IMR-90 (cell line): ENCODE results near the gene EDN3. TPM values are rescaled to one million over a fixed set of nuclear protein-coding genes. Genes with fewer than 3 reads are reported as not detected.

Experiments used
- ATAC-seq: fragments of 200-7000 bp; cut with Tn5 transposase; 2 replicates; pipeline ENCODE4 v1.9.1; 2020; ENCODE audit warnings: low read depth, mild to moderate bottlenecking, moderate library complexity
- BruUV-seq: library from RNA; stranded (reverse); fragments of 400-500 nt; replicated peaks from 2 replicates; lab custom pipeline; 2021; lab: Mats Ljungman, UMichigan
- CTCF ChIA-PET: fragments of 300-600 bp; formaldehyde crosslinking; extraction: SDS; loops from one replicate; lab custom pipeline; 2021; ENCODE audit warnings: antibody characterized with exemption; lab: Yijun Ruan, JAX
- POLR2A ChIA-PET: fragments of 300-600 bp; sonication (Branson Sonifier 250); formaldehyde crosslinking; loops from one replicate; lab custom pipeline; 2022; ENCODE audit warnings: antibody characterized with exemption; ENCODE audit not compliant: unreplicated experiment; lab: Charles Lee
- DNase-seq: peaks from one replicate; pipeline ENCODE4 v3.0.0; 2013
- H2AFZ ChIP-seq: replicated peaks from 2 replicates; pipeline ENCODE3; 2013; ENCODE audit warnings: low read length, mild to moderate bottlenecking; ENCODE audit not compliant: poor library complexity
- H2AK5ac ChIP-seq: 2 replicates; pipeline ENCODE4 v1.6.1; 2013; ENCODE audit warnings: low read depth, low read length, inconsistent platforms
- H2AK9ac ChIP-seq: replicated peaks from 2 replicates; pipeline ENCODE3; 2013; ENCODE audit warnings: mild to moderate bottlenecking, low read depth, low read length, moderate library complexity; ENCODE audit not compliant: poor library complexity
- H2BK120ac ChIP-seq: 2 replicates; pipeline ENCODE4 v1.6.1; 2013; ENCODE audit warnings: low read depth, low read length, inconsistent platforms
- H2BK15ac ChIP-seq: 3 replicates; pipeline ENCODE4 v1.6.1; 2013; ENCODE audit warnings: low read depth, low read length, inconsistent platforms
- H2BK20ac ChIP-seq: 2 replicates; pipeline ENCODE4 v1.6.1; 2013; ENCODE audit warnings: low read depth, mild to moderate bottlenecking, inconsistent platforms, low read length, moderate library complexity
- H2BK5ac ChIP-seq: 2 replicates; pipeline ENCODE4 v1.6.1; 2013; ENCODE audit warnings: mild to moderate bottlenecking, low read depth, low read length, inconsistent platforms; ENCODE audit not compliant: poor library complexity, severe bottlenecking
- H3K14ac ChIP-seq: replicated peaks from 2 replicates; pipeline ENCODE4 v1.6.1; 2013; ENCODE audit warnings: low read depth, low read length, inconsistent platforms
- H3K18ac ChIP-seq: 2 replicates; pipeline ENCODE4 v1.6.1; 2013; ENCODE audit warnings: low read depth, low read length, control low read depth
- H3K23ac ChIP-seq: 2 replicates; pipeline ENCODE4 v1.6.1; 2013; ENCODE audit warnings: low read depth, low read length, inconsistent platforms
- H3K27ac ChIP-seq: 2 replicates; pipeline ENCODE4 v1.5.1; 2013; ENCODE audit warnings: mild to moderate bottlenecking, control low read depth, low read length; ENCODE audit not compliant: insufficient read depth
- H3K27me3 ChIP-seq: 2 replicates; pipeline ENCODE4 v1.6.1; 2013; ENCODE audit warnings: low read length; ENCODE audit not compliant: control insufficient read depth, insufficient read depth
- H3K36me3 ChIP-seq: 2 replicates; pipeline ENCODE4 v1.6.1; 2013; ENCODE audit warnings: low read length, mixed read lengths; ENCODE audit not compliant: control insufficient read depth, insufficient read depth
- H3K4ac ChIP-seq: 2 replicates; pipeline ENCODE4 v1.6.1; 2013; ENCODE audit warnings: low read depth, low read length, inconsistent platforms
- H3K4me1 ChIP-seq: 2 replicates; pipeline ENCODE4 v1.6.1; 2013; ENCODE audit warnings: low read length, mixed read lengths; ENCODE audit not compliant: control insufficient read depth, insufficient read depth
- H3K4me2 ChIP-seq: 2 replicates; pipeline ENCODE4 v1.6.1; 2013; ENCODE audit warnings: low read depth, mild to moderate bottlenecking, control low read depth, low read length, moderate library complexity
- H3K4me3 ChIP-seq: 2 replicates; pipeline ENCODE4 v1.5.1; 2013; ENCODE audit warnings: low read depth, mild to moderate bottlenecking, control low read depth, low read length, moderate library complexity; ENCODE audit not compliant: insufficient read depth
- H3K56ac ChIP-seq: 2 replicates; pipeline ENCODE4 v1.6.1; 2013; ENCODE audit warnings: low read length, inconsistent platforms; ENCODE audit not compliant: insufficient read depth; ENCODE audit errors: extremely low read depth
- H3K79me1 ChIP-seq, 2 experiments: 2 replicates each; pipeline ENCODE4 v1.6.1; 2013; ENCODE audit warnings: low read length in 2 of 2, inconsistent platforms in 1 of 2, low read depth in 1 of 2
- H3K9ac ChIP-seq: 2 replicates; pipeline ENCODE4 v1.6.1; 2013; ENCODE audit warnings: low read depth, low read length, control low read depth
- H3K9me1 ChIP-seq: 2 replicates; pipeline ENCODE4 v1.6.1; 2013; ENCODE audit warnings: low read length, inconsistent platforms; ENCODE audit not compliant: insufficient read depth
- H3K9me3 ChIP-seq: 2 replicates; pipeline ENCODE4 v1.6.1; 2013; ENCODE audit warnings: low read length; ENCODE audit not compliant: control insufficient read depth, insufficient read depth
- H4K20me1 ChIP-seq: 2 replicates; pipeline ENCODE4 v1.6.1; 2013; ENCODE audit warnings: low read length, inconsistent platforms; ENCODE audit not compliant: insufficient read depth
- H4K5ac ChIP-seq: 2 replicates; pipeline ENCODE4 v1.6.1; 2013; ENCODE audit warnings: mild to moderate bottlenecking, low read depth, low read length, control low read depth
- H4K8ac ChIP-seq, 2 experiments: 2 replicates each; pipeline ENCODE4 v1.6.1; 2013; ENCODE audit warnings: low read depth in 2 of 2, low read length in 2 of 2, control low read depth in 1 of 2, inconsistent platforms in 1 of 2
- H4K91ac ChIP-seq: 2 replicates; pipeline ENCODE4 v1.6.1; 2013; ENCODE audit warnings: low read depth, low read length, inconsistent platforms; ENCODE audit not compliant: insufficient read depth
- BHLHE40 ChIP-seq: fragments of 150-350 bp; IDR thresholded peaks from 2 replicates; pipeline ENCODE4 v1.6.1; 2016; ENCODE audit warnings: mild to moderate bottlenecking, low read depth, low read length
- FOS ChIP-seq: fragments of 150-350 bp; IDR thresholded peaks from 2 replicates; pipeline ENCODE4 v1.6.1; 2016; ENCODE audit warnings: low read depth, low read length
- MAFK ChIP-seq: IDR thresholded peaks from 2 replicates; pipeline ENCODE4 v1.6.1; 2012; ENCODE audit warnings: low read depth, low read length, improper control_type of control experiment
- MXI1 ChIP-seq: IDR thresholded peaks from 2 replicates; pipeline ENCODE4 v1.6.1; 2012; ENCODE audit warnings: low read depth, mild to moderate bottlenecking, low read length, moderate library complexity, borderline replicate concordance
- NFE2L2 ChIP-seq: fragments of 150-350 bp; IDR thresholded peaks from 2 replicates; pipeline ENCODE4 v1.6.1; 2016; ENCODE audit warnings: low read depth, mild to moderate bottlenecking, low read length
- POLR2A ChIP-seq: IDR thresholded peaks from 2 replicates; pipeline ENCODE4 v1.6.1; 2012; ENCODE audit warnings: mild to moderate bottlenecking, low read depth, low read length
- RAD21 ChIP-seq: IDR thresholded peaks from 2 replicates; pipeline ENCODE4 v1.6.1; 2012; ENCODE audit warnings: low read length, improper control_type of control experiment
- RFX5 ChIP-seq: IDR thresholded peaks from 2 replicates; pipeline ENCODE4 v1.8.0; 2012; ENCODE audit warnings: low read depth, mild to moderate bottlenecking, low read length, moderate library complexity
- USF2 ChIP-seq: fragments of 150-350 bp; IDR thresholded peaks from 2 replicates; pipeline ENCODE4 v1.6.1; 2017; ENCODE audit warnings: mild to moderate bottlenecking, antibody characterized with exemption, low read length, low read depth
- WGBS, 2 experiments: methylation state at CpG; one replicate each; pipeline versions ENCODE4 v1.1.5 to v1.1.7; 2013; ENCODE audit warnings: missing lambda C conversion rate in 2 of 2; ENCODE audit not compliant: insufficient read length in 1 of 2; ENCODE audit errors: extremely low coverage in 2 of 2; 5-methylcytosine and 5-hydroxymethylcytosine counted together
- dilution Hi-C: fragments of 300-500 bp; cut with HindIII; formaldehyde crosslinking; loops from one replicate; pipeline ENCODE4 v1.14.3; 2018; ENCODE audit warnings: low sequenced_read_pairs; ENCODE audit not compliant: unreplicated experiment
- in situ Hi-C: fragments of 300-500 bp; cut with MboI; formaldehyde crosslinking; loops from 3 replicates; pipeline ENCODE4 v1.14.3; 2019; ENCODE audit warnings: low sequenced_read_pairs, inconsistent platforms, mixed read lengths
- intact Hi-C: fragments of 100-400 bp; cut with micrococcal nuclease; formaldehyde crosslinking; loops from 2 replicates; pipeline ENCODE4 v1.10.0; 2022
- polyA plus RNA-seq, 3 experiments: library from polyadenylated mRNA; depleted of rRNA; stranded (reverse); fragments of >200 nt; gene quantifications; 2 replicates each; pipeline ENCODE4 v1.2.3, GENCODE V29; 2012; ENCODE audit warnings: low replicate concordance in 1 of 3
- total RNA-seq: library from RNA; depleted of rRNA; stranded (reverse); fragments of >200 nt; gene quantifications from 2 replicates; pipeline ENCODE4 v1.2.3, GENCODE V29; 2012
- TF ChIP-seq, protein P1 (sequence below): conservative IDR thresholded peaks from 2 replicates; pipeline ENCODE4 v1.5.1; 2012; ENCODE audit warnings: mild to moderate bottlenecking, low read depth, low read length, improper control_type of control experiment

Gene EDN3
- total and polyA plus RNA-seq, 2 of the 4 experiments (the other 2 are of a cell fraction) = not detected

GRCh38 chr20:59336540-59336939 lies 36.1 kb downstream of the EDN3 start:
- Histone ChIP-seq H3K4me2 (no peak overlapping the region), H4K8ac (no peak overlapping the region), H2BK120ac (no peak overlapping the region), H3K9me3 (peaks cover 2% of the 10 kb centered on the region; the same call in 1 of the 2 replicates), H2BK20ac (no peak overlapping the region), H4K5ac (no peak overlapping the region), H3K23ac (no peak overlapping the region), H4K91ac (no peak overlapping the region), H3K4me1 (no peaks in the 10 kb centered on the region), H3K36me3 (no peaks in the 10 kb centered on the region), H3K9me1 (no peaks in the 10 kb centered on the region), H3K4me3 (no peak overlapping the region), H2AFZ (no peak overlapping the region), H4K20me1 (no peaks in the 10 kb centered on the region), H2BK5ac (no peak overlapping the region), H3K14ac (no peak overlapping the region), H2BK15ac (no peak overlapping the region), H3K4ac (no peak overlapping the region), H3K27ac (no peak overlapping the region), H2AK9ac (no peak overlapping the region), H3K9ac (no peak overlapping the region), H3K27me3 (no peaks in the 10 kb centered on the region), H3K56ac (no peak overlapping the region), H3K79me1 (no peaks in the 10 kb centered on the region), H3K18ac (no peak overlapping the region), H2AK5ac (no peak overlapping the region)
- BruUV-seq = no TSS peak
- ChIA-PET POLR2A (no interaction called here), CTCF (no interaction called here)
- in situ Hi-C loops (no loop called here), intact Hi-C loops (no loop called here), dilution Hi-C loops (no loop called here)
- DNase-seq (no peak), ATAC-seq (no peak)
- WGBS, 2 experiments = no CpG with 5 or more reads among the region's 5 CpGs
- no peak for TF ChIP-seq POLR2A
- TF ChIP-seq USF2 = no peak
- TF ChIP-seq FOS = no peak
- no peak for TF ChIP-seq MAFK
- TF ChIP-seq RAD21 = no peak
- TF ChIP-seq, protein P1, sequence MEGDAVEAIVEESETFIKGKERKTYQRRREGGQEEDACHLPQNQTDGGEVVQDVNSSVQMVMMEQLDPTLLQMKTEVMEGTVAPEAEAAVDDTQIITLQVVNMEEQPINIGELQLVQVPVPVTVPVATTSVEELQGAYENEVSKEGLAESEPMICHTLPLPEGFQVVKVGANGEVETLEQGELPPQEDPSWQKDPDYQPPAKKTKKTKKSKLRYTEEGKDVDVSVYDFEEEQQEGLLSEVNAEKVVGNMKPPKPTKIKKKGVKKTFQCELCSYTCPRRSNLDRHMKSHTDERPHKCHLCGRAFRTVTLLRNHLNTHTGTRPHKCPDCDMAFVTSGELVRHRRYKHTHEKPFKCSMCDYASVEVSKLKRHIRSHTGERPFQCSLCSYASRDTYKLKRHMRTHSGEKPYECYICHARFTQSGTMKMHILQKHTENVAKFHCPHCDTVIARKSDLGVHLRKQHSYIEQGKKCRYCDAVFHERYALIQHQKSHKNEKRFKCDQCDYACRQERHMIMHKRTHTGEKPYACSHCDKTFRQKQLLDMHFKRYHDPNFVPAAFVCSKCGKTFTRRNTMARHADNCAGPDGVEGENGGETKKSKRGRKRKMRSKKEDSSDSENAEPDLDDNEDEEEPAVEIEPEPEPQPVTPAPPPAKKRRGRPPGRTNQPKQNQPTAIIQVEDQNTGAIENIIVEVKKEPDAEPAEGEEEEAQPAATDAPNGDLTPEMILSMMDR = no peak
- TF ChIP-seq NFE2L2 = no peak
- no peak for TF ChIP-seq RFX5
- no peak for TF ChIP-seq MXI1
- no peak for TF ChIP-seq BHLHE40
